ENCODE data around the gene SCNN1A. TPM values are rescaled to one million over a fixed set of nuclear protein-coding genes. Genes with fewer than 3 reads are reported as not detected.
A peak's percentile ranks its signal among the peaks of the same experiment; 100 is the strongest.

Gene SCNN1A
- total RNA-seq, 4 donors from 2014 or later, result 1.9 to 29.0 (median 15.7) TPM

DNA sequence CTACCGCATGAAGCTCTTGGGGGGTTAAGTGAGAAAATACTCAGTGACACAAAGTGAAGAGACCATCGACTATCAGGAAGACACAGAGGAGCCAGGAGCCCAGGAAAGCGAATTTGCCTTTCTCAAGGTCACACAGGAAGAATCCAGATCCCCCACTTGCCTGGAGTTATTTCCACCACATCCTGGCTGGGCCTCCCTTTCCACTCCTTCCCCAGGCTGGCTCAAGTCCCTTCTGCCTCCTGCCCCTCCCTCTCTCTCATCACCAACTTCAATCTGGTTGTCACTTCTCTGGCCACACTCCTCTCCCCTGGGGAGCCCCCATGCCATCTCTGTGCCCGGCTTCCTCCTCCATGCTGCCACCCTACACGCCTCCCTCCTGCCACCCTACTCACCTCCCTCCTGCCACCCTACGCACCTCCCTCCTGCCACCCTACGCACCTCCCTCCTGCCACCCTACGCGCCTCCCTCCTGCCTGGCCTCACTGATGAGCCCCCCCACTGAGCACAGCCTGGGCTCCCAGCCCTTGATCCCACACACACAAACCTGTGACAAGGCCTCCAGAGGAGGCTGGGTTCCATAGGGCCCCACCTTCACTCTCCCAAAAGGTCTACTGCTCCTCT, 6.3 kb downstream of the SCNN1A start:
- no peak for DNase-seq (ENCODE audit: low spot score)
- no peak for ATAC-seq (ENCODE audit: low FRiP score)
- TF ChIP-seq, protein P1, sequence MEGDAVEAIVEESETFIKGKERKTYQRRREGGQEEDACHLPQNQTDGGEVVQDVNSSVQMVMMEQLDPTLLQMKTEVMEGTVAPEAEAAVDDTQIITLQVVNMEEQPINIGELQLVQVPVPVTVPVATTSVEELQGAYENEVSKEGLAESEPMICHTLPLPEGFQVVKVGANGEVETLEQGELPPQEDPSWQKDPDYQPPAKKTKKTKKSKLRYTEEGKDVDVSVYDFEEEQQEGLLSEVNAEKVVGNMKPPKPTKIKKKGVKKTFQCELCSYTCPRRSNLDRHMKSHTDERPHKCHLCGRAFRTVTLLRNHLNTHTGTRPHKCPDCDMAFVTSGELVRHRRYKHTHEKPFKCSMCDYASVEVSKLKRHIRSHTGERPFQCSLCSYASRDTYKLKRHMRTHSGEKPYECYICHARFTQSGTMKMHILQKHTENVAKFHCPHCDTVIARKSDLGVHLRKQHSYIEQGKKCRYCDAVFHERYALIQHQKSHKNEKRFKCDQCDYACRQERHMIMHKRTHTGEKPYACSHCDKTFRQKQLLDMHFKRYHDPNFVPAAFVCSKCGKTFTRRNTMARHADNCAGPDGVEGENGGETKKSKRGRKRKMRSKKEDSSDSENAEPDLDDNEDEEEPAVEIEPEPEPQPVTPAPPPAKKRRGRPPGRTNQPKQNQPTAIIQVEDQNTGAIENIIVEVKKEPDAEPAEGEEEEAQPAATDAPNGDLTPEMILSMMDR (IDR thresholded peaks at IDR 0.05), result no peak

DNA sequence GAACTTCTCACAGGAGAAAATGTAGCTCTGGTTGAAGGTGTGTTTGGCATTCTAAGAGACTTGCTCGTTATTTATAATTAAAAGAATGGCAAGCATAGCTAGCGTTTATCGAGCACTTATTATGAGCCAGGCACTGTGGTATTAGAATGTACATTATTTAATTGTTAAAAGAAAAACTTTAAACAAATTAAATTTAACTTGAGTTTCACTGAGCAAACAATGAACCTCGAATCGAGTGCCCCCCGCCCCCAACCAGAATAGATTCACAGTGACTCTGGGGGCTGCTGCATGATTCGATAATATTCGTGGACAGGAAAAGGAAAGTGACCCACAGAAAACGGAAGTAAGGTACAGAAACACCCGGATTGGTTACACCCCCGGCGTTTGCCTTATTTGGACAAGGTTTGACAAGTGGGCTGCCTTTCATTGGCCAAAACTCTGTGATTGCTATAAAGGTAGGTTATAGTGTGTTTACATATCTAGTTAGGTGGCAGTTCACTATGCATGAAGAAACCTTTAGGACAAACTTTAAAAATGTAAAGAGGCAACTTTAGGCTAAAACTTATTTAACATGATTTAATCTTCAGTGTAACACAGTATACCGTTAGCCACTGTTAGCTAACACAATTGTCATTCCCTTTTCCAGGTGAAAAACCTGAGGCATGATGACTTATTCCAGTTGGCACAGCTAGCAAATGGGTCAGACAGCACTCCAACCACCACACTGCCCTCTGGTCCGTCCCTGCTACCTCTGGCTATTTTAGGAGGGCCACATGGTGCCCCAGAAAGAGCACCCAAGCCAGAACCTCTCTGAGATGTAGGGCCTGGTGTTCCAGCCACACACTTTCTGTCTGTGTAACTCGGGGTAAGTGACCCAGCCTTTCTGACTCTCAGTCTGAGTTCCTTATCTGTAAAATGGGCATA, 7.1 kb downstream of the SCNN1A start:
- TF ChIP-seq, protein P1 (IDR thresholded peaks at IDR 0.05), result no peak
- DNase-seq (ENCODE audit: low spot score), result no peak
- no peak for ATAC-seq (ENCODE audit: low FRiP score)

DNA sequence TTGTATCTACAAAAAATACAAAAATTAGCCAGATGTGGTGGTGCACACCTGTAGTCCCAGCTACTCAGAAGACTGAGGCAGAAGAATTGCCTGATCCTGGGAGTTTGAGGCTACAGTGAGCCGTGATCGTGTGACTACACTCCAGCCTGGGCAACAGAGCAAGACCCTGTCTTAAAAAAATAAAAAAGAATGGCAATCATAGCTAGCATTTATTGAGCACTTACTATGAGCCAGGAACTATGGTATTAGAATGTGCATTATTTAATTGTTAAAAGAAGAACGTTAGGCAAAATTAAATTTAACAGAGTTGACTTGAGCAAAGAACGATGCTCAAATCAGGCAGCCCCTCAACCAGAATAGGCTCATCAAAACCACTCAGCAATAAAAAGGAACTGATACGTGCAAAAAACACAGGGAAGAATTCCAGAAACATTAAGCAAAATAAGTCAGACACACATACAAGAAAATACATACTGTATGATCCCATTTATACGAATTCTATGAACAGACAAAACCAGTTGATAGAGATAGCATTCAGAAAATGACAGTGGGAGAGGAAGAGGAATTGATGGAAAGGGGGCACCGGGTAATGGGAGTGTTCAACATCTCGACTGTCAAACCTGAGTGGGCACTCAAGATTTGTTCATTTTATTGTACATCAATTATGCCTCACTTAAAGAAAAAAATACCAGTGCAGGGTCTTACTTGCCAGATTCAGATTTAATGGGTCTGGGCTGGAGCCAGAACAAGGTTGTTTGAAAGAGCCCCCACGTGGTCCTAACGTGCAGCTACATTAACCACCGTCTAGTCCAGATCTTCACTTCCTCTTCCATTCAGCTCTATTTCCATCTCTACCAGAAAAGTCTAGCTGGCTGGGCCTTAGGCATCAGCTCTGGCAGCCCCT, 8.0 kb downstream of the SCNN1A start:
- ATAC-seq (ENCODE audit: low FRiP score) (no peak), DNase-seq (ENCODE audit: low spot score) (no peak)
- TF ChIP-seq, protein P1 (IDR thresholded peaks at IDR 0.05), result peak in 1 of 3 donors; percentile 11

DNA sequence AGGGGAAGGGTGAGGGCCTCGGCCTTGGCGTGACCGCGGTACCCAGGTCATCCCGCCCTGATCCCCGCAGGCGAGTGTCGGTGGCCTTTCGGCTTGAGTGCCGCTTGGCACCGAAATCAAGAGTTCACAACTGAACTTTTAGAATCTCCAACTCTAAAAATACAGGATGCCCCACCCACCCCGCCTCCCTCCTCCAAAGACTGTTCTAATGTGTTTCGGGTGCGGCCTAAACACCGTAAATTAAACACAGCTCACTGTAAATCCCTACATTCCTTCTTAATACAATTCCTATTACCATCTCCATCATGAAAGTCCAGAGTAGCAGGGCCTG, 11.4 kb downstream of the SCNN1A start:
- ATAC-seq (ENCODE audit: low FRiP score) (peak; percentile 9), DNase-seq (ENCODE audit: low spot score) (no peak)
- TF ChIP-seq, protein P1 (IDR thresholded peaks at IDR 0.05), result no peak

DNA sequence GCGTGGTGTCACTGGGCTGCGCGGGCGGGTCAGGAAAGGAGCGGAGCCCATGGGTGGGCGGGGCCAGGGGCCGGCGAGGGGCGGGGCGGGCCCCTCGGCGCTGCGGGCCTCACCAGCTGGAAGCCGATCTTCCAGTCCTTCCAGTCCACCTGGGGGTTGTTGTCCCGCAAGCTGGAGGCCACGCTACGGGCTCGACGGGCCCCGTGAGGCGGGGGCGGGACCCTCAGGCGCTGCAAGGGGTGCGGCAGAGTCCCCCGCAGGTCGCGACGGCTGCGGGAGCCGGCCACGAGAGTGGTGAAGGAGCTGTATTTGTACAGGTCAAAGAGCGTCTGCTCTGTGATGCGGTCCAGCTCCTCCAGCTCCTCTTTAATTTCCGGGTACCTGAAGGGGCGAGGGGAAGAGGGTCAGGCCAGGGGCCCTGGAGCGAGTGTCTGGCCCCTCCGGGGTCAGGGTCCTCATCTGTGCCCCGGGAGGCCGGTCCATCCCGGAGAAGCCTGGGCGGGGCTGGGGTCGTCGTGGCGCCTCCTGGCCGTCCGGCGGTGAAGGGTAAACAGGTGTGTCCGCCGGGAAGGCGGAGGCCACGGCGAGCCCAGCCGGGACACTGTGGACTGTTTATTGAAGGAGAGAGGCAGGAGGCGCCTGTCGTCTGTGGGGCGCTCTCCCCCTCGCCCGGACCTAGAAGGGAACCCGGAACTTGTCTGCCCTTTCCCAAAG, 11.9 kb downstream of the SCNN1A start:
- no peak for DNase-seq (ENCODE audit: low spot score)
- ATAC-seq (ENCODE audit: low FRiP score), result peak; percentile 84
- TF ChIP-seq, protein P1 (IDR thresholded peaks at IDR 0.05), result no peak

DNA sequence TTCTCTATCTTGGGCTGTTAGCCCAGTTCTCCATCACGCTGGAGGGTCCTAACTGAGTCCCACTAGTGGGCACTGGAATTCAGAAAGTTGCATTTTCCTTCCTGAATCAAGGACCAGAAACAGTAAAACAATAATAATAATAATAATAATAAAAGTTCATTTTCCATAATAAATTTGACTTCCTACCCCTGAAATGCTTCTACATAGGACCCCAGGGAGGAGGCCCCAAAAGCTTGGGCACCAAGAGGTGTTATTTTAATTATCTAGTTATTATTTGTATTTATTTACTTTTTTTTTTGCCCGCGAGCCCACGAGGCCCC, 12.4 kb downstream of the SCNN1A start:
- ATAC-seq (ENCODE audit: low FRiP score), result no peak
- TF ChIP-seq, protein P1 (IDR thresholded peaks at IDR 0.05), result no peak
- DNase-seq (ENCODE audit: low spot score), result no peak
